IPS-11a (cell line): ENCODE measurements around the gene BICC1.

Experiments used
- H3K4me3 ChIP-seq: one replicate; pipeline ENCODE4 v1.5.1; 2013; ENCODE audit warnings: low read depth, low read length, control low read depth

The BICC1 gene

DNA sequence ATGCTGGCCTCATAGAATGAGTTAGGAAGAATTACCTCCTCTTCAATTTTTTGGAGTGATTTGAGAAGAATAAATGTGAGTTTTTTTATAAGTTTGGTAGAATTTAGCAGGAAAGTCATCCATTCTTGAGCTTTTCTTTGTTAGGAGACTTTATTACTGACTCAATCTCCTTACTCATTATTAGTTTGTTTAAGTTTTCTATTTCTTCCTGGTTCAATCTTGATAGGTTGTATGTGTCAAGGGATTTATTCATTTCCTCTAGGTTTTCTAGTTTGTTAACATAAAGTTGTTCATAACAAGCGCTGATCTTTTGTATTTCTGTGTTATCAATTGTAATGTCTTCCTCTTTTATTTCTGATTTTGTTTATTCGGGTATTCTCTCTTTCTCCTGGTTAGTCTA is 47.4 kb downstream of the BICC1 start:
- H3K4me3 ChIP-seq: no peak overlapping the region

GRCh38 chr10:58565271-58565670 is 52.6 kb downstream of the BICC1 start:
- H3K4me3 ChIP-seq: no peak overlapping the region

- no peak overlapping the region for H3K4me3 ChIP-seq
Measured at GRCh38 chr10:58567652-58568051, 55.0 kb downstream of the BICC1 start.

DNA sequence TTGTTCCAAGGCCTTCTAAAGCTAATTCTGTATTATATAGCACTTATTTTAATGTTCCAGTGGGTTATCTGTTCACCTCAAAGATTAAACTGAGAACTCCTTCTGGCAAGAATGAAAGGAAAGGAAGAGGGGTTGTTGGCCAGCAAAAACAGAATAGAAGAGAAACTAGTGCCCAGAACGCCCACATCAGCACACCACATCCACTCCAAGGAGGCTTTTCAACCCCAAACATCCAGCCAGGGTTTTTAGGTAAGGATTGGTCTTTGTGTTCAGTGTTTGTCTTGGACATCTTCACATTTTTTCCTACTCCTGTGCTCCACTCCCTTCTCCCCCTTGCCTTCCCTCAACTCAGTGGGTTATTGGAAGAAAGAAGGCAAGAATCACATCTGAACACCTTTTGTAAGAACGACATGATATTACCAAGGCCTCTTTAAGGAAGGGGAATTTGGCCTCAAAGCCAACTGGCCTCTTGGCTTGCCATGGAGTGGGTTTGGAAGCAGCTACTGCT is 55.8 kb downstream of the BICC1 start:
- H3K4me3 ChIP-seq: no peak overlapping the region

DNA sequence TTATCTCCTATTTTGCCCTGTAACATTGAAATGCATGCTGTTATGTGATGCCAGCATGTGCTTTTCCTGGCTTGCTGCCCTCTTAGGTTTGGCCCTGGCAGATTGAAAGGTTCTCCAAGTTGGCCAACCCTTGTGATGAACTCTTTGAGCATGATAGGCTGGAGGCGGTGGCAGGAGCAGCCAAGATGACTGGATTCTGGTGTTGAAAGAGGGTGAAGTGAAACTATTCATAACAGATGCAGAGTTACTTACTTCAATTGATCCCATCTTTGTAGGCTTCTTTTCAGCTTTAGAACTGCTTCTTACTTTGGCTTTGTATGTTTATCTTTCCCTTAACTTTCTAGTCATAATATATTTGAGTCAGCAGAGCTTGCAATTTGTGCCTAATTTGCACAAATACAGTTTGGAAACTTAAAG is 57.6 kb downstream of the BICC1 start:
- H3K4me3 ChIP-seq: no peak overlapping the region

GRCh38 chr10:58570979-58571378 is 58.3 kb downstream of the BICC1 start:
- H3K4me3 ChIP-seq: no peak overlapping the region

DNA sequence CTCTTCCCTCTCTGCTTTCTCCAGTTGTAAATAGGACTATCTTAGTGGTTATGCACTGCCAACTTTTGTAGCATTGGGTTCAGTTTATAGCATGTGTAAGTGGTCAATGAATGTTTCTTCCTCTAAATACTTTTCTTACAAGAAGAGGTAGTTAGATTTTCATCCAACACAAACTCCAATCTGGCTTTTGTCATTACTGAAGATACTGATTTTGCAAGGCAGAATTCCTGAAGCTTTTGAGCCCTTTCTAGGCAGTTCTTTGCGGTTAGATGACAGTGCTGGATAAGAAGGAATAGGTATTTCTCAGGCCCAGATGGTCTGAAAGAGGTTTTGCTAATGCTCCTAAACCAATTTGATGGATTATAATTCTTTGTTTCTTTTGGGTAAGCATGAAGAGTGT is 60.5 kb downstream of the BICC1 start:
- H3K4me3 ChIP-seq: no peak overlapping the region

GRCh38 chr10:58574058-58574457 is 61.4 kb downstream of the BICC1 start:
- no peak overlapping the region for H3K4me3 ChIP-seq

DNA sequence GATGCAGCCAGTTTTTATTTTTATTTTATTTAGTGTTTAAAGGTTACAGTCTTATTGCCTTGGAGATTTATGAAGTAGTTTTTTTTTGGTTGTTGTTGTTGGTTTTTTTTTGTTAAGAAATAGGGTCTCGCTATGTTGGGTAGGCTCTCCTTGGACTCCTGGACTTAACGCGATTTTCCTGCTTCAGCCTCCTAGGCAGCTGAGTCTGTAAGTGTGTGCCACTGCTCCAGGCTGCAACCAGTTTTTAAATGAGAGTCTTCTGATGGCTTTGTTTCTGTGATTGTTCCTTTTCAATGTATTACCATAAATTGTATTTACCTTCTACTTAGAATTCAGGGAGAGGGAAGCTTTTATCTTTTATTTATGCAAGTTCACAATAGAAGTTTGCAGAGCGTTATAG is 62.8 kb downstream of the BICC1 start:
- H3K4me3 ChIP-seq: no peak overlapping the region

- no peak overlapping the region for H3K4me3 ChIP-seq
Measured at GRCh38 chr10:58576751-58577436, 64.2 kb downstream of the BICC1 start.

GRCh38 chr10:58577437-58577777 is 64.7 kb downstream of the BICC1 start:
- H3K4me3 ChIP-seq: no peak overlapping the region

GRCh38 chr10:58578366-58578765 is 65.7 kb downstream of the BICC1 start:
- H3K4me3 ChIP-seq: no peak overlapping the region

DNA sequence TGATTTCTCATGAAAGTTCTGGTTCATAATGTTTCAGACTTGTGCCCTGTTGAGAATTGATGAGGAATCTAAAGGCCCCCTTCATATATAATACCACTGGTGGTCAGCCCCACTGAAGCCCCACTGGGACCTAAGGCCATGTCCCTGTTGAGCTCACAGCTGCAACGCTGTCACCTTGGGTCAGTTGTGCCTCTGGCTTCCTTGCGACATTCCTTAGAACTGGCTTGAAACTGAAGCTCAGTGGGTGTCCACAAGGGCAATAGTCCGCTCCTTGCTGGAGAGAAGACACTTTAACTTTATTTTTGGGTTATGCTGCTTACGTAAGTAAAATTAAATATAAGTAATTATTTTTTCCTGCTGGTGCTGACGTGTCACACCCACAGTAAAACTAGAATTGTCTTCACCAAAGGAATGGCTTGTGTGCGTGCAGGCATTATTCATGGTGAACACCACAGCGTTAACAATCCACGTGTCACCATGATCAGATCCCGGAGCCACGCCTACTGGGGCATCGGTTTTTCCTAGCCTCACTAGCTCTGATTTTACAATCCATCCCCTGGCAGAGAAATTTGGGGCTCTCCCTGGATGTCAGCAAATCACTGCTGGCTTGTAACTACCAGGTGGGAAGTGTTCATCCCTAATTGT is 66.5 kb downstream of the BICC1 start:
- H3K4me3 ChIP-seq: no peak overlapping the region

- H3K4me3 ChIP-seq: no peak overlapping the region
Measured at GRCh38 chr10:58582045-58582444, 69.4 kb downstream of the BICC1 start.

GRCh38 chr10:58585435-58585834 is 72.8 kb downstream of the BICC1 start:
- no peak overlapping the region for H3K4me3 ChIP-seq

GRCh38 chr10:58586282-58587245 is 73.9 kb downstream of the BICC1 start:
- H3K4me3 ChIP-seq: no peak overlapping the region

DNA sequence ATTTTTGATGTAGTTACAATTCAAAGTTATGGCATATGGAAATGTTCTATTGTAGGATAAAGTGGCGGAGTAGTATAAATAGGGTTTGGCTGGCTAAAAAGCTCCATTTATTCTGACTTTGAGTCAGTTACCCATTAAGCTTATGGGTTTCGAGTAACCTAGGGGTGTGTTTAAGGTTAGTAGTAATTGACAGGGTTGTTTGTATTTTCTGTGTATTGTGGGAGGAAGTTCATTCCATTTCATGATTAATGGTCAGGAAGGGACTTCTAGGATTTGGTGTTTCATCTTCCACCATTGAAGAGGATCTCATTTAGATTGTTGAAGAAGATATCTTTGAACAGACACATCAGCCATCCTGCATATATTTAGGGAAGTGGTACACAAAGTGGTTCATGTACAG is 75.0 kb downstream of the BICC1 start:
- H3K4me3 ChIP-seq: no peak overlapping the region

DNA sequence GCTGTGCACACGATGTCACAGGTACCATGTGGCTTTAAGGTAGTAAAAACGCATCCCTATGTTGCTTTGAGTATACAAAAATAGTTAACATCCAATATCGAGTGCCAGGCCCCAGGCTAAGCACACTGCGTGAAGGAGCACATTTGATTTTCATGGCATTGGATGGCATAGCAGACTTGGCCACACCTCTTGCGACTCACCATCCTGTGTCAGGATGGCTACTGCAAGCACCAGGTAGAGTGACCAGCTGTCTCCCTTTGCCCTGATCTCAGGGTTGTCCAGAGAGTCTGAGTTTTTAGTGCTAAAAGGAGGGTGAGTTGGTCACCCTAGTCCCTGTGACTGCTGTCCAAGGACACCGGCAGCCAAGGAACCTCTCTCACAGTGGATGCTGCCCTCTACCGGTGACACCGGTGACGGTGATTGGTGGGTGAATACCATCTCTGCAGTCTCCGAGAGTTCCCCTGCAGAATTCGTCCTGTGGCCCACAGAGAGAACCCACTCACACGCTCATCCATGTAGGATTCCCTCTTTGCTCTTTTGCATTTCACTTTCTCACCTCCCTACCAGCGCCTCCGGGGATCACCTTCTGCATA is 76.1 kb downstream of the BICC1 start:
- H3K4me3 ChIP-seq: no peak overlapping the region

- H3K4me3 ChIP-seq: no peak overlapping the region
Measured at GRCh38 chr10:58590152-58590840, 77.6 kb downstream of the BICC1 start.

GRCh38 chr10:58590924-58591323 is 78.3 kb downstream of the BICC1 start:
- no peak overlapping the region for H3K4me3 ChIP-seq

GRCh38 chr10:58593008-58593407 is 80.3 kb downstream of the BICC1 start:
- no peak overlapping the region for H3K4me3 ChIP-seq
